Vagina (tissue), 2 donors: ENCODE data around the gene ADARB2.
"Not testable (repeated sequence)": the region's sequence is repeated elsewhere in the genome, so short reads cannot be mapped to it uniquely, and the experiment has no call there.

Experiments used
- CTCF ChIP-seq, 3 experiments: fragments of 450-650 bp in 2 of 3; fragments of 200-600 bp in 1 of 3; sonication (generic) in 1 of 3; IDR thresholded peaks; one replicate each; pipeline ENCODE4 v1.5.1; 2017 to 2019; ENCODE audit warnings: antibody characterized with exemption in 3 of 3, mild to moderate bottlenecking in 2 of 3, moderate library complexity in 2 of 3
- POLR2A ChIP-seq, 2 donors: fragments of 450-650 bp; IDR thresholded peaks; one replicate each; pipeline ENCODE4 v1.6.1; 2017; ENCODE audit warnings: antibody characterized with exemption in 2 of 2, mild to moderate bottlenecking in 2 of 2, moderate library complexity in 2 of 2

GRCh38 chr10:1226907-1227306, 510.4 kb downstream of the ADARB2 start:
- TF ChIP-seq CTCF, POLR2A (IDR thresholded peaks at IDR 0.05): not testable (repeated sequence)
